Endothelial cell of umbilical vein (primary cell): ENCODE measurements around the gene GNAT1. TPM values are rescaled to one million over a fixed set of nuclear protein-coding genes. Genes with fewer than 3 reads are reported as not detected.

ENCODE experiments used
- BruUV-seq: library from RNA; stranded (reverse); fragments of 400-500 nt; replicated peaks from 2 replicates; lab custom pipeline; 2021; lab: Mats Ljungman, UMichigan
- CTCF ChIA-PET: fragments of 300-600, 350-600 bp; sonication (Branson Sonifier 250); formaldehyde crosslinking; loops from one replicate; lab custom pipeline; 2021; ENCODE audit warnings: antibody characterized with exemption, inconsistent platforms; lab: Charles Lee
- POLR2A ChIA-PET: fragments of 300-600, 350-600 bp; sonication (Branson Sonifier 250); formaldehyde crosslinking; loops from one replicate; lab custom pipeline; 2021; ENCODE audit warnings: antibody characterized with exemption, inconsistent platforms; lab: Charles Lee
- DNase-seq: peaks from one replicate; pipeline ENCODE4 v3.0.0-alpha.2; 2011; ENCODE audit warnings: low read depth, low spot score
- FAIRE-seq: peaks from 2 replicates; lab custom pipeline; 2011; peaks lifted over from hg19 to GRCh38; lab: Jason Lieb, UNC
- H2AFZ ChIP-seq: 2 replicates; pipeline ENCODE4 v1.6.0; 2012; ENCODE audit warnings: low read depth, low read length, control low read depth, inconsistent platforms
- H3K27ac ChIP-seq: 2 replicates; pipeline ENCODE4 v1.5.1; 2011; ENCODE audit warnings: low read depth, mild to moderate bottlenecking, control low read depth, low read length, moderate library complexity; ENCODE audit not compliant: insufficient read depth
- H3K27me3 ChIP-seq, 2 experiments: 2 replicates each; pipeline versions ENCODE4 v1.6.0 to v1.6.1; 2011; ENCODE audit warnings: low read length in 2 of 2, mixed read lengths in 1 of 2; ENCODE audit not compliant: control insufficient read depth in 2 of 2, insufficient read depth in 2 of 2
- H3K36me3 ChIP-seq, 2 experiments: 2 replicates in 1 of 2; 3 replicates in 1 of 2; pipeline ENCODE4 v1.5.1; 2011; ENCODE audit warnings: low read length in 2 of 2, mild to moderate bottlenecking in 1 of 2, moderate library complexity in 1 of 2; ENCODE audit not compliant: control insufficient read depth in 2 of 2, insufficient read depth in 2 of 2; ENCODE audit errors: extremely low read depth in 1 of 2
- H3K4me1 ChIP-seq: 3 replicates; pipeline ENCODE4 v1.5.1; 2011; ENCODE audit warnings: mild to moderate bottlenecking, low read length; ENCODE audit not compliant: control insufficient read depth, insufficient read depth; ENCODE audit errors: extremely low read depth
- H3K4me2 ChIP-seq: 2 replicates; pipeline ENCODE4 v1.6.1; 2011; ENCODE audit warnings: low read length, control low read depth, mixed read lengths; ENCODE audit not compliant: insufficient read depth
- H3K4me3 ChIP-seq, 3 experiments: fragments of 200-600 bp in 1 of 3; sonication (generic), shearing (Covaris generic) in 1 of 3; replicated peaks in 1 of 3; 2 replicates each; pipeline ENCODE4 v1.5.1; 2011 to 2016; ENCODE audit warnings: control low read depth in 3 of 3, low read length in 3 of 3, mild to moderate bottlenecking in 2 of 3, inconsistent platforms in 1 of 3, low read depth in 1 of 3, moderate library complexity in 1 of 3; ENCODE audit not compliant: insufficient read depth in 1 of 3
- H3K79me2 ChIP-seq: 2 replicates; pipeline ENCODE4 v1.6.0; 2012; ENCODE audit warnings: low read length, inconsistent platforms; ENCODE audit not compliant: control insufficient read depth, insufficient read depth
- H3K9ac ChIP-seq: replicated peaks from 2 replicates; pipeline ENCODE3; 2011; ENCODE audit warnings: low read length, control low read depth; ENCODE audit not compliant: insufficient read depth; ENCODE audit errors: extremely low read depth
- H3K9me1 ChIP-seq: replicated peaks from 3 replicates; pipeline ENCODE4 v1.6.0; 2011; ENCODE audit warnings: mild to moderate bottlenecking, low read length; ENCODE audit not compliant: control insufficient read depth, insufficient read depth; ENCODE audit errors: extremely low read depth
- H3K9me3 ChIP-seq: replicated peaks from 2 replicates; pipeline ENCODE4 v1.5.1; 2012; ENCODE audit warnings: low read length, inconsistent platforms; ENCODE audit not compliant: control insufficient read depth, insufficient read depth
- H4K20me1 ChIP-seq: replicated peaks from 2 replicates; pipeline ENCODE3; 2011; ENCODE audit warnings: mild to moderate bottlenecking, low read length; ENCODE audit not compliant: control insufficient read depth, insufficient read depth; ENCODE audit errors: extremely low read depth
- FOS ChIP-seq: IDR thresholded peaks from 2 replicates; pipeline ENCODE4 v1.6.1; 2011; ENCODE audit warnings: mild to moderate bottlenecking, low read length, moderate library complexity, borderline replicate concordance; ENCODE audit not compliant: insufficient read depth
- GATA2 ChIP-seq: IDR thresholded peaks from 2 replicates; pipeline ENCODE4 v1.7.0; 2011; ENCODE audit warnings: low read depth, mild to moderate bottlenecking, moderate library complexity, mixed read lengths, low read length; ENCODE audit not compliant: insufficient read length, insufficient read depth
- JUN ChIP-seq: IDR thresholded peaks from 2 replicates; pipeline ENCODE4 v1.6.1; 2011; ENCODE audit warnings: borderline replicate concordance, low read depth; ENCODE audit not compliant: insufficient read length, insufficient read depth
- MYC ChIP-seq: IDR thresholded peaks from one replicate; pipeline ENCODE4 v1.6.1; 2011; ENCODE audit warnings: mild to moderate bottlenecking, low read depth, low read length
- POLR2A ChIP-seq: IDR thresholded peaks from 2 replicates; pipeline ENCODE4 v1.6.1; 2012; ENCODE audit warnings: low read depth, mild to moderate bottlenecking, control low read depth, low read length
- POLR2AphosphoS5 ChIP-seq: IDR thresholded peaks from 2 replicates; pipeline ENCODE4 v1.6.1; 2012; ENCODE audit warnings: low read depth, mild to moderate bottlenecking, control low read depth, low read length, moderate library complexity; ENCODE audit not compliant: insufficient read depth
- dilution Hi-C: fragments of 300-500 bp; cut with MboI; formaldehyde crosslinking; loops from one replicate; pipeline ENCODE4 v1.15.0; 2019; ENCODE audit warnings: low sequenced_read_pairs; ENCODE audit not compliant: extremely low pct_ligation_motif_present
- intact Hi-C: fragments of 100-400 bp; cut with micrococcal nuclease; formaldehyde crosslinking; loops from one replicate; pipeline ENCODE4 v1.10.0; 2022
- polyA plus RNA-seq, 4 experiments: library from polyadenylated mRNA; depleted of rRNA in 3 of 4; stranded (reverse) in 3 of 4; unstranded in 1 of 4; fragments of >200 nt; gene quantifications; 2 replicates each; pipeline versions ENCODE4 v1.2.1 to v1.2.3, GENCODE V29; 2011 to 2012; ENCODE audit warnings: missing spikeins in 1 of 4
- total RNA-seq: library from RNA; stranded (reverse); gene quantifications from 2 replicates; pipeline ENCODE4 v1.2.3, GENCODE V29; 2021
- TF ChIP-seq, protein P1 (sequence below), 2 donors: IDR thresholded peaks; 1 replicate in 1 of 2; 2 replicates in 1 of 2; pipeline ENCODE4 v1.5.1; 2011; ENCODE audit warnings: low read length in 2 of 2, mild to moderate bottlenecking in 2 of 2, moderate library complexity in 2 of 2, control low read depth in 1 of 2, inconsistent platforms in 1 of 2, low read depth in 1 of 2; ENCODE audit not compliant: insufficient read depth in 1 of 2; ENCODE audit errors: extremely low read depth in 1 of 2

The GNAT1 gene
- total and polyA plus RNA-seq, 2 donors (not counting 3 experiments of a cell fraction or from before 2014, with no cell fraction given) = 0.77 TPM; not detected in 1

DNA sequence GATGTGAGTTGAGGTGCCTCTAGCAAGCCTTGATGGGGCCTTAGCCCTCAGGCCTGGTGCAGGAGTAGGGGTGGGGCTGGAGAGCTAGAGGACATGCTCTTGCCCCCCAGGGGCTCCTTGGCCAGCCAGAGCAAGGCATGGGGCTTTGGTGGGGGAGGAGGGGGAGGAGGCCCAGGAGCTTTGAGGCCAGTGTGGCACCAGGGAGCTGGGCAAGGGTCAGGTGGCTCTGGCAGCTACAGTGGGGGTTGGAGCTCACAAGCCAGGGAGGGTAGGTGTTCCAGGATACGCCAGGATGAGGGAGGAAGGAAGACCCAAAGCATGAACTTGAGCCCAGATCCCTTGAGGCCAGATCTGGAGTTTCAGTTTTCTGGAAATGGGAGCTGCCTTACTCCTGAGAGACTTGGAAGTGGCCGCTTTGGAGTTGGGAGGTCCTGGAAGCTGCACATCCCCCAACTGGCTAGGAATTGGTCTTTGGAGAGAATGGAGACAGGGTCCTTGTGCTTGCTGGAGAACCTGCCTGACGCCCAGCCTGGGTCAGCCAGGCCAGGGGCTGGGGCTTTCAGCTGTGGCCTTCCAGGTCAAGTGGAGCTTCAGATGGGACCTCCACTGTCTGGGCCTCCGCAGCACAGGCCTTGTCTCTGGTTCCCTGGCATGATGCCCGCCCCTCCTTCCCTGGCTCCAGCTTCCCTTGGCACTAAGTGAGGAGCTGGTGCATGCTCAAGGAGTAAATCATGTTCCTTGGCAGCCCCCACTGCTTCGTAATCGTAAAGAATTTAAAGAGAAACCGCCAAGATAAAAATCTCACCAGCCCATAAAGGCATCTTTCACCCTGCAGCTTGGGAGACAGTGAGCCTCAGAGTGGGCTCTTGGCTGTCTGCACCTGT lies 27.6 kb upstream of the GNAT1 start:
- H3K27me3 ChIP-seq = no peaks in the 10 kb centered on the region
- peaks cover 0 to 9% of the 10 kb centered on the region in 2 experiments for H3K36me3 ChIP-seq
- FAIRE-seq (peak; percentile 93), DNase-seq (peak; percentile 75)
- H3K9me1 ChIP-seq = no peaks in the 10 kb centered on the region
- dilution Hi-C loops = no loop called here
- intact Hi-C loops = no loop called here
- TF ChIP-seq, protein P1, sequence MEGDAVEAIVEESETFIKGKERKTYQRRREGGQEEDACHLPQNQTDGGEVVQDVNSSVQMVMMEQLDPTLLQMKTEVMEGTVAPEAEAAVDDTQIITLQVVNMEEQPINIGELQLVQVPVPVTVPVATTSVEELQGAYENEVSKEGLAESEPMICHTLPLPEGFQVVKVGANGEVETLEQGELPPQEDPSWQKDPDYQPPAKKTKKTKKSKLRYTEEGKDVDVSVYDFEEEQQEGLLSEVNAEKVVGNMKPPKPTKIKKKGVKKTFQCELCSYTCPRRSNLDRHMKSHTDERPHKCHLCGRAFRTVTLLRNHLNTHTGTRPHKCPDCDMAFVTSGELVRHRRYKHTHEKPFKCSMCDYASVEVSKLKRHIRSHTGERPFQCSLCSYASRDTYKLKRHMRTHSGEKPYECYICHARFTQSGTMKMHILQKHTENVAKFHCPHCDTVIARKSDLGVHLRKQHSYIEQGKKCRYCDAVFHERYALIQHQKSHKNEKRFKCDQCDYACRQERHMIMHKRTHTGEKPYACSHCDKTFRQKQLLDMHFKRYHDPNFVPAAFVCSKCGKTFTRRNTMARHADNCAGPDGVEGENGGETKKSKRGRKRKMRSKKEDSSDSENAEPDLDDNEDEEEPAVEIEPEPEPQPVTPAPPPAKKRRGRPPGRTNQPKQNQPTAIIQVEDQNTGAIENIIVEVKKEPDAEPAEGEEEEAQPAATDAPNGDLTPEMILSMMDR (IDR thresholded peaks at IDR 0.05; ENCODE audit: extremely low read depth in 1 of 2, insufficient read depth in 1 of 2, low read depth in 1 of 2, low read length in 2 of 2) = no peak
- TF ChIP-seq POLR2AphosphoS5 (peak; percentile 76), FOS (no peak), JUN (no peak), POLR2A (peak; percentile 52), GATA2 (peak; percentile 92), MYC (no peak)
- no peak overlapping the region for H2AFZ ChIP-seq
- H3K27ac ChIP-seq = peak overlapping the region; percentile 45
- no peaks in the 10 kb centered on the region for H4K20me1 ChIP-seq
- no peaks in the 10 kb centered on the region for H3K9me3 ChIP-seq
- H3K79me2 ChIP-seq = peaks cover 59% of the 10 kb centered on the region
- BruUV-seq = no TSS peak
- no peak overlapping the region for H3K4me2 ChIP-seq
- ChIA-PET POLR2A (interaction anchor here (0.8 to 2.6 kb wide), 2 partner anchors 8 to 80 kb away, joined by 4 to 10 read pairs; no protein-coding TSS in a partner anchor), CTCF (interaction anchor here (0.9 to 2.6 kb wide), 10 partner anchors 8 to 110 kb away, joined by 3 to 19 read pairs (median 4); no protein-coding TSS in a partner anchor)
- H3K4me3 ChIP-seq = no peak overlapping the region
- no peak overlapping the region for H3K9ac ChIP-seq
- peaks cover 98% of the 10 kb centered on the region for H3K4me1 ChIP-seq
